ENCODE measurements around the gene OTUD7B. TPM values are rescaled to one million over a fixed set of nuclear protein-coding genes. Genes with fewer than 3 reads are reported as not detected.

Gene OTUD7B
- total and polyA plus RNA-seq, 9 of the 15 experiments (the other 6 are each of a cell fraction or from before 2014, with no cell fraction given) = 0.96 to 18.8 (median 7.4) TPM

GRCh38 chr1:149899460-149900284, 110.9 kb downstream of the OTUD7B start, which contains the start of gene BOLA1 (continued):
- TF ChIP-seq EP300 (IDR thresholded peaks at IDR 0.05; ENCODE audit: low read length) (no peak), NFRKB (IDR thresholded peaks at IDR 0.05; ENCODE audit: low read depth) (no peak), TRIM28 (IDR thresholded peaks at IDR 0.05) (no peak), NCOA4 (IDR thresholded peaks at IDR 0.05; ENCODE audit: partially characterized antibody) (no peak), FUS (optimal IDR thresholded peaks at IDR 0.05; ENCODE audit: low read depth, low read length) (no peak), ZNF507 (tag; conservative IDR thresholded peaks at IDR 0.05) (no peak), RNF2 (IDR thresholded peaks at IDR 0.05) (no peak), SIX5 (IDR thresholded peaks at IDR 0.05; ENCODE audit: borderline replicate concordance in 1 of 2, insufficient read depth in 1 of 2, low read depth in 1 of 2, low read length in 2 of 2) (peak; percentile 58 to 61; a peak in 3 of 4 replicates), HCFC1 (IDR thresholded peaks at IDR 0.05; ENCODE audit: low read depth, low read length) (peak; percentile 78), ZFX (CRISPR knock-in tag; IDR thresholded peaks at IDR 0.05) (no peak), BRD4 (IDR thresholded peaks at IDR 0.05) (no peak), XRCC3 (IDR thresholded peaks at IDR 0.05) (no peak), RBM14 (IDR thresholded peaks at IDR 0.05; ENCODE audit: borderline replicate concordance, insufficient read depth, low read depth, low read length) (no peak), EGR1 (conservative IDR thresholded peaks at IDR 0.05) (no peak), YY1 (IDR thresholded peaks at IDR 0.05; ENCODE audit: borderline replicate concordance in 1 of 3, control insufficient read depth in 1 of 3, extremely low read depth in 1 of 3, insufficient read depth in 3 of 3, insufficient read length in 1 of 3, insufficient replicate concordance in 2 of 3, low read depth in 1 of 3, low read length in 2 of 3) (peak in 1 of 3 experiments; percentile 51), TARDBP (IDR thresholded peaks at IDR 0.05) (no peak), SMAD3 (CRISPR knock-in tag; conservative IDR thresholded peaks at IDR 0.05) (no peak), PHB2 (IDR thresholded peaks at IDR 0.05; ENCODE audit: low read depth) (no peak), CBX3 (IDR thresholded peaks at IDR 0.05; ENCODE audit: borderline replicate concordance in 1 of 2, low read length in 2 of 2) (no peak), MEIS2 (IDR thresholded peaks at IDR 0.05; ENCODE audit: partially characterized antibody) (no peak), ZNF143 (CRISPR knock-in tag; IDR thresholded peaks at IDR 0.05) (peak; percentile 68), SRSF7 (optimal IDR thresholded peaks at IDR 0.05; ENCODE audit: low read depth, low read length) (no peak), NFE2L1 (tag; IDR thresholded peaks at IDR 0.05; ENCODE audit: borderline replicate concordance, low read depth) (no peak), MBD2 (IDR thresholded peaks at IDR 0.05; ENCODE audit: borderline replicate concordance, low read depth) (no peak), SAP30 (IDR thresholded peaks at IDR 0.05; ENCODE audit: borderline replicate concordance, insufficient read depth, low read depth, low read length, poor library complexity, severe bottlenecking) (no peak), RAD51 (IDR thresholded peaks at IDR 0.05; ENCODE audit: borderline replicate concordance, low read depth) (peak; percentile 50; the same call in 1 of the 2 replicates)
- TF ChIP-seq, protein P1, sequence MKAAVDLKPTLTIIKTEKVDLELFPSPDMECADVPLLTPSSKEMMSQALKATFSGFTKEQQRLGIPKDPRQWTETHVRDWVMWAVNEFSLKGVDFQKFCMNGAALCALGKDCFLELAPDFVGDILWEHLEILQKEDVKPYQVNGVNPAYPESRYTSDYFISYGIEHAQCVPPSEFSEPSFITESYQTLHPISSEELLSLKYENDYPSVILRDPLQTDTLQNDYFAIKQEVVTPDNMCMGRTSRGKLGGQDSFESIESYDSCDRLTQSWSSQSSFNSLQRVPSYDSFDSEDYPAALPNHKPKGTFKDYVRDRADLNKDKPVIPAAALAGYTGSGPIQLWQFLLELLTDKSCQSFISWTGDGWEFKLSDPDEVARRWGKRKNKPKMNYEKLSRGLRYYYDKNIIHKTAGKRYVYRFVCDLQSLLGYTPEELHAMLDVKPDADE (conservative IDR thresholded peaks at IDR 0.05; ENCODE audit: control insufficient read depth, low read depth, low read length) = no peak
- TF ChIP-seq, protein P2, sequence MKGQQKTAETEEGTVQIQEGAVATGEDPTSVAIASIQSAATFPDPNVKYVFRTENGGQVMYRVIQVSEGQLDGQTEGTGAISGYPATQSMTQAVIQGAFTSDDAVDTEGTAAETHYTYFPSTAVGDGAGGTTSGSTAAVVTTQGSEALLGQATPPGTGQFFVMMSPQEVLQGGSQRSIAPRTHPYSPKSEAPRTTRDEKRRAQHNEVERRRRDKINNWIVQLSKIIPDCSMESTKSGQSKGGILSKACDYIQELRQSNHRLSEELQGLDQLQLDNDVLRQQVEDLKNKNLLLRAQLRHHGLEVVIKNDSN (CRISPR knock-in tag; IDR thresholded peaks at IDR 0.05) = peak; percentile 74

Measured in K562 (cell line).